GM12892 (cell line): ENCODE measurements around the gene TMEM30A.

ENCODE experiments used
- DNase-seq: peaks from one replicate; pipeline ENCODE4 v3.0.0; 2011; ENCODE audit not compliant: insufficient read length
- FAIRE-seq: peaks from 2 replicates; lab custom pipeline; 2011; peaks lifted over from hg19 to GRCh38; lab: Jason Lieb, UNC
- POLR2A ChIP-seq: IDR thresholded peaks from 2 replicates; pipeline ENCODE4 v1.6.1; 2011; ENCODE audit warnings: low read depth, low read length, control low read depth
- POLR2AphosphoS5 ChIP-seq: IDR thresholded peaks from 2 replicates; pipeline ENCODE4 v1.6.1; 2011; ENCODE audit warnings: low read depth, low read length, control low read depth
- TAF1 ChIP-seq: IDR thresholded peaks from 2 replicates; pipeline ENCODE4 v1.6.1; 2011; ENCODE audit warnings: low read depth, mild to moderate bottlenecking, control low read depth, low read length, borderline replicate concordance

Gene TMEM30A

GRCh38 chr6:75288023-75288422, 3.4 kb upstream of the TMEM30A start:
- no peak for TF ChIP-seq POLR2A
- TF ChIP-seq POLR2AphosphoS5, result no peak
- TF ChIP-seq TAF1, result no peak
- DNase-seq, result no peak
- FAIRE-seq, result no peak

GRCh38 chr6:75287424-75287823, 2.8 kb upstream of the TMEM30A start:
- FAIRE-seq, result no peak
- no peak for TF ChIP-seq TAF1
- DNase-seq, result no peak

- DNase-seq (no peak), FAIRE-seq (no peak)
- TF ChIP-seq POLR2A (no peak), TAF1 (no peak), POLR2AphosphoS5 (no peak)
These were observed 2.4 kb upstream of the TMEM30A start for GRCh38 chr6:75286955-75287354.

GRCh38 chr6:75285283-75285639, 669 bp upstream of the TMEM30A start:
- FAIRE-seq (no peak), DNase-seq (no peak)
- TF ChIP-seq TAF1, result no peak
- TF ChIP-seq POLR2A, result no peak
- TF ChIP-seq POLR2AphosphoS5, result no peak

GRCh38 chr6:75283907-75284631, 523 bp downstream of the TMEM30A start:
- FAIRE-seq, result no peak
- TF ChIP-seq POLR2AphosphoS5 (no peak), POLR2A (no peak), TAF1 (no peak)

GRCh38 chr6:75282706-75283105, 1.9 kb downstream of the TMEM30A start:
- TF ChIP-seq TAF1 (no peak), POLR2AphosphoS5 (no peak)
- no peak for DNase-seq
- no peak for FAIRE-seq

More at GRCh38 chr6:75283907-75284631, 523 bp downstream of the TMEM30A start:
- DNase-seq, result no peak

DNA sequence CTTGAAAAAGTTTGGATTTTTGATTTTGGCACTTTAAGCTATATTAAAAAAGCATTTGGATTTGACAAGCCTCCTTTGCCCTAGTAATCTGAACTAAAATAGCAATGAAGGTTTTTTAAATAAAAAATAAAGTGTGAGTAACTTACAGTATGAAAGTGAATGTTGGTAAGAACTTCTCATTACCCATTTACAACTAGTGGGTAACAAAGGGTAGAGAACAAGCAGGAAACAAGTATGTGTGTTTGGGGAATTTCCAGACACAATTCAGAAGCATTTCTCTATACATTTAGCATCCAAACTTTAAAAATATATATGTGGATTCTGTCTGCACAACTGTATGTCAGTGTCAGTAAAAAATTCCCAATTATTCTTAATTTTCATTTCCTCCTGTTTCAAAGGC, 2.9 kb downstream of the TMEM30A start:
- FAIRE-seq (peak; percentile 91), DNase-seq (no peak)
- TF ChIP-seq POLR2AphosphoS5 (no peak), POLR2A (no peak), TAF1 (no peak)

DNA sequence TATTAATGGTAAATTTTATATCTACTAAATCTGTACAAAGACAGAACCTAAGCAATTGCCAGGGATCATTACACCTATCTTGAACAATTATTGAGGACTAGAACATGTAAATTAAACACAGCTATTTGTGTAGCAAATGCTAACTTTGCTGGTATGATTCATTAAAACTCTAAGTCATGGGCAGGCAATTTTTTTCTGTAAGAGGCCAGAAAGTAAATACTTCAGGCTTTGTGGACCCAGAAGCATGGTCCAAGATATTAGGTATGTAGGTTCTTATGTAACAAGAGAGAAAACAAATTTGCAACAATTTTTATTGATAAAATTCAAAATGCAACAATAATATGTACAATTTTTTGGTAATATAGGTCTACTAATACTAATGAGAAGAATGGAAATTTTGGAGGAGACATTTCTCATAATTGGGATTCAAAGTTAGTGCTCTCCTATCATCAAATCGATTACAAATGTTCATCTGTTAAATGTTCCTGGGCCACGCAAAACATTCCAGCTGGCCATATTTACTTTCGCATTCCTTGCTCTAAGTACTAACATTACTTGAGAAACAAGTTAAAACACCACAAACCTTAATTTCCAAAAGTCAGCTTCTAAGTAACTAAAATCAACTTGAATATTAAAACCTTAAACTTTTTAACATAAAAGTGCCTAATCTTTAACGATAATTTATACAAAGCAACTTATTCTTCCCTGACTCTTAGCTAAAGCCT, 4.3 kb downstream of the TMEM30A start:
- no peak for DNase-seq
- no peak for FAIRE-seq
- no peak for TF ChIP-seq TAF1
- no peak for TF ChIP-seq POLR2AphosphoS5
- no peak for TF ChIP-seq POLR2A

GRCh38 chr6:75279418-75279817, 5.2 kb downstream of the TMEM30A start:
- DNase-seq (no peak), FAIRE-seq (no peak)
- TF ChIP-seq POLR2A (no peak), TAF1 (no peak), POLR2AphosphoS5 (no peak)

- FAIRE-seq (peak; percentile 61), DNase-seq (no peak)
- no peak for TF ChIP-seq TAF1
- no peak for TF ChIP-seq POLR2AphosphoS5
- no peak for TF ChIP-seq POLR2A
These were observed 6.0 kb downstream of the TMEM30A start for GRCh38 chr6:75278474-75279077.

DNA sequence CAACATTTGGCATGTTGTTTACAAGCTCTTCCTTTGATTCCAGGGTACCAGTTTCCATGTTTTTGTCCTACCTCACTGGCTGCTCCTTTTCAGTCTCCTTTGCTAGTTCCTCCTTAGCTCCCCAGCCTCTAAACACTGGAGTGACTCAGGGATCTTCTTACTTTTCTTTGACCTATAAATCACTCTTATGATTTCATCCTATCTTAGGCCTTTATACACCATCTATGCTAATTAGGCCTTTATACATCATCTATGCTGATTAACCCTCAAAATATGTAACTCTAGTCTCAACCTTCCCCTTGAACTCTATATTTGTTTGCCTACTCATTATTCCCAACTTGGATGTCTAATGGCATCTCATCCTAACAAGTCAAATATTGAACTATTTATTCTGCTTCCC, 9.5 kb downstream of the TMEM30A start:
- no peak for TF ChIP-seq POLR2A
- TF ChIP-seq TAF1, result no peak
- no peak for TF ChIP-seq POLR2AphosphoS5
- no peak for DNase-seq
- FAIRE-seq, result no peak

DNA sequence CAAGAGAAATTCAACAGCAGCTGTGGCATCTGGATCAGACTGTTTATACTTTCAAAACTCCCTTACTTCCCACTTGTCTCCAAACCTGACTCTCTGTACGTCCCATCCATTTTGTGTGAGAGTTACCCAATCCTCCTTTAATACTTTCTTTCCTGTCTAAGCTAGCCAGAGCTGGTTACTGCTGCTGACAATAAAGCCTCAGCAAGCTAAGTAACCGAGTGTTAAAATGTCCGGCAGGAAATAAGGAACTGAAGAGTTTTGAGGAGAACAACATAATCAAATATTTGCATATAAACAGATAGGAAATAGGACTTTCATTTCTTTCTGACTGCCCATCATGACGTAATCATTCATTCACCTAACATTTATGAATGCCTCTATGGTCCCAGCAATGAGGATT, 11.6 kb downstream of the TMEM30A start:
- FAIRE-seq (no peak), DNase-seq (no peak)

More for the DNA sequence above, 11.6 kb downstream of the TMEM30A start:
- TF ChIP-seq POLR2AphosphoS5 (no peak), TAF1 (no peak), POLR2A (no peak)
